Activated T-cell treated with anti-CD3 and anti-CD28 coated beads for 1 hour (primary cell): Measurements from ENCODE around the gene DAG1.

Source experiments
- DNase-seq: peaks from one replicate; pipeline ENCODE4 v3.0.0-alpha.2; 2020; ENCODE audit warnings: low read depth

Gene DAG1

DNA sequence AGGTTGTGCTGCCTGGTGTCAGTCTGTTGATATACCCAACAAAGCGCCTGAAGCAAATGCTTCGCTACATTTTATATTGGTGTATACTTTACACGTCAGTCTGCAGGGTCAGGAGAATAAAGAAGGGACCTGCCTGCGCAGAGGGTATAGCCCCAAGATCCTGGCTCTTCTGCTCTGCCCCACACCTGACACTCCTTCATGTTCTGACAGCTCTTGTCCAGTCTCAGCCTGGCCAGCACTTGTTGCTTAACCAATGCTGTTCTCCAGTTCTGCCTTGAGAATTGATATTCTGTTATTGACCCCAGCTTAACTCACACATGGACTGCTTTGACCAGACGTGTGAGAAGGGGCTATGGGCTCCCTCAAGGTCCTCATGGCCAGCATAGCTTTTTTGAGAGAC lies 48.4 kb downstream of the DAG1 start:
- DNase-seq: no peak

DNA sequence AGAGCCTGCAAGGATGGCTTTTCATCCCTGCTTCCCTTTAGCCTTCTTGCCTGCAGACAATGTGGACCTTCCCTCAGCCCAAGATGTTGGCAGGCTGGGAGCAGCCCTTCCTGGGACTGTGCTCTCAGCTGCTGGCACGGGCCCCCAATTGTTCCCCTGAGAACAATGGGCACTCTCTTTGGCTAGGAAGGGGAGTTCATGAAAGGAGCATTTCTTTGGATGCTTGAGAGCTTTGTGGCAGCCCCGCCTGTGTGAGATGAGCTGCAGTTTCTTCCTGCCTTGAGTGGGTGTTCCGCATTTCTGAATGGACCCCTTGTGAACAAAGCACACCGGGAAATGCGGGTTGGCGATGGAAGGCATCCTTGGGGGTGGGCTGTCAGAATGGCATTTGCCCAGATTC lies 49.2 kb downstream of the DAG1 start:
- no peak for DNase-seq

DNA sequence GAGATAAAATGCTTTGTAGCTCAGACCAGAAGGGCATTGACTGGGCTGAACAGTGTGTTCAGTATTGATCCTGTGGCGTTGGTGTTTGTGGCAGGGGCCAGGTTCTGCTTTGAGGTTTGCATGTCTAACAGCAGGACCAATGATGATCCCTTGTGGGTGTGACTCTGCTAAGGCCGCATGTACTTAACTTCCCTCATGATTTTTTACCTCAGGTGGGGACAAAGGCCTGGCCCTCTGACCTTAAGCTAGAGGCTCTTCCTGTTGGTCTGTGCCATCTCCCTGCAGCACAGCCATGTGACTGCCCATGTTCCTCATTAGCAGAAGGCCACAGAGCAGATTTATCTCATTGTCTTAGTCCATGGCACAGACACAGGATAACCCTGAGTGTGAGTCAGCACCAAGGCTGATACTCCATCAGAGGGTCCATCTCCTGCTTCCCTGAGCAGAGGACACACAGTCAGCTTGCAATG lies 49.9 kb downstream of the DAG1 start:
- DNase-seq: no peak

DNA sequence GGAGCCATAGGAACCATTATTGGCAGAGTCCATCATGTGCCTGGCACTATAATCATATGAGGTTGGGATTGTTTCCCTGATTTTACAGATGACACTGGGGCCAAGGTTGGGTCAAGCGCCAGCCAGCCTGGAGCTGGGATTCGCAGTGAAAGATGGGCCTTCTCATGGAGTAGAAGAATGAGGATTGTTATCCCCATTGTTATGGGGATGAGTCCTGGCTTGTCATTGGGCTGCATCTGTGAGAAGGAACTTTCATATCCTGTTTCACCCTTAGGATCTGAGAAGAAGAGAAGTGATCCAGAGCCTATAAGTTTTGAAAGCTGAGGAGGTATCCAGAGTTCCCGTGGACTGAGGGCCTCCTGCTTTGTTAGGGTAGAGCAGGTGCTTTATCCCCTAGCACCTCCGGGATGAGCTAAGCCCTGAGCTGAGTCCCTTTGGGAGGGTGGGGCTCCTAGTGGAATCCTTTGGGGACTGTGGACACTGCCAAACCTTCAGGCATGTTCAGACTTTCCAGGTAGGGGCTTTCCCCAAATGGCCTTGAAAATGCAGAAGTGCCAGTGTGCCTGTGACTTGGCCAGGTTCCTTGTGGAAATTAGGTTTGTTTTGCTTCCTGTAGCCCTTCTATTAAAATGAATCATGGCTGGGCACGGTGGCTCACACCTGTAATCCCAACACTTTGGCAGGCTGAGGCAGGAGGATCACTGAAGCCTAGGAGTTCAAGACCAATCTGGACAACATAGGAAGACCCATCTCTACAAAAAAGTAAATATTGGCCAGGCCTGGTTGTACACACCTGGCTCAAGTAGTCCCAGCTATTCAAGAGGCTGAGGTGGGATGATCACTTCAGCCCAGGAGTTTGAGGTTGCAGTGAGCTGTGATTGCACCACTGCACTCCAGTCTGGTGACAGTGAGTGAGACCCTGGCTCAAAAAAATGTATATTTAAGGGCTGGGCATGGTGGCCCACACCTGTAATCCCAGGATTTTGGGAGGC lies 54.0 kb downstream of the DAG1 start:
- DNase-seq: no peak

DNA sequence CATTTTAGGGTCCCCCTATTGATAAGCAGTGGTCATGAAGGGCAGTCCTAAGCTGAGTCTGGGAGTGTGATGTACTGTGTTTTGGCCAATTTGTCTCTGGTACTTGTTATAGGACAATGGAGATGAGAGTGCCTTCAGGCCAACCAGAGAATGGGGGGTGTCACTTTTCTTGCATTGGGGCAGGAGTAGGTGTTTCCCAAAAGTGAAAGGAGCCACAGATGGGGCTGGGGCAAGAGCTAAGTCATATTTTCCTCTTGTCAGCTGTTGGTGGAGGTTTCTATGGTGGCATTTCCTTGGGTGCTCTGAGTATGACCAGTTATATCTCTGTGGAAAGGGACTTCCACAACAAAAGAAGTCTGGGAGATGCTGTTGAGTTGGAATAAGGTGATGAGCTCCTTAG lies 59.5 kb downstream of the DAG1 start:
- DNase-seq: no peak

DNA sequence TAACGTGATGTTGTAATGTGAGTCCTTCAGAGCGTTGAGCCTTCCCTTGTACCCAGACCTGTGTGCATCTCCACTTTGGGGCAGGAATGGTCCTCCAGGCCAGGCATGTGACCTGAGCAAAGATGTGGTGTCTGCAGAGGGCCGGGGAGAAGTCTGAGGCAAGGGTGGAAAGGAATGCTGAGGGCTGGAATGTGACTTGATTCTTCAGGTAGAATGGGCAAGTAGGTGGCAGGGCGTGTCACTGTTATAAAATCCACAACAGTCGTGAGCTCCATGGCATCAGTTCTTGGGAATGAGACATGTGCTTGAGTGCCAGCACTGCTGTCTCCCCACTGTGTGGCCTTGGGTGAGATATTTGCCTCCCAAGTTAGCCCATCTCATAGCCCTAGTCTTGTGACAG lies 60.2 kb downstream of the DAG1 start:
- no peak for DNase-seq

DNA sequence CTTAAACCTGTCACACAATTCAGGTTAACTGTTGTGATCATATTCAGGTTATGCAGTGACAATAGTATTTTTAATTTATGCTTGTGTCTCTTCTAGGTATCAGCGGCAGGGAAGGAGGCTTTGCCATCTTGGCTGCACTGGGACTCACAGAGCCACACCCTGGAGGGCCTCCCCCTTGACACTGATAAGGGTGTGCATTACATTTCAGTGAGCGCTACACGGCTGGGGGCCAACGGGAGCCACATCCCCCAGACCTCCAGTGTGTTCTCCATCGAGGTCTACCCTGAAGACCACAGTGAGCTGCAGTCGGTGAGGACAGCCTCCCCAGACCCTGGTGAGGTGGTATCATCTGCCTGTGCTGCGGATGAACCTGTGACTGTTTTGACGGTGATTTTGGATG lies 60.6 kb downstream of the DAG1 start:
- DNase-seq: no peak

DNA sequence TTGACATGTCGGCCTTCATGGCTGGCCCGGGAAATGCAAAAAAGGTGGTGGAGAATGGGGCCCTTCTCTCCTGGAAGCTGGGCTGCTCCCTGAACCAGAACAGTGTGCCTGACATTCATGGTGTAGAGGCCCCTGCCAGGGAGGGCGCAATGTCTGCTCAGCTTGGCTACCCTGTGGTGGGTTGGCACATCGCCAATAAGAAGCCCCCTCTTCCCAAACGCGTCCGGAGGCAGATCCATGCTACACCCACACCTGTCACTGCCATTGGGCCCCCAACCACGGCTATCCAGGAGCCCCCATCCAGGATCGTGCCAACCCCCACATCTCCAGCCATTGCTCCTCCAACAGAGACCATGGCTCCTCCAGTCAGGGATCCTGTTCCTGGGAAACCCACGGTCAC lies 61.2 kb downstream of the DAG1 start:
- no peak for DNase-seq

DNA sequence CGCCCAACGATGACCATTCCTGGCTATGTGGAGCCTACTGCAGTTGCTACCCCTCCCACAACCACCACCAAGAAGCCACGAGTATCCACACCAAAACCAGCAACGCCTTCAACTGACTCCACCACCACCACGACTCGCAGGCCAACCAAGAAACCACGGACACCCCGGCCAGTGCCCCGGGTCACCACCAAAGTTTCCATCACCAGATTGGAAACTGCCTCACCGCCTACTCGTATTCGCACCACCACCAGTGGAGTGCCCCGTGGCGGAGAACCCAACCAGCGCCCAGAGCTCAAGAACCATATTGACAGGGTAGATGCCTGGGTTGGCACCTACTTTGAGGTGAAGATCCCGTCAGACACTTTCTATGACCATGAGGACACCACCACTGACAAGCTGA lies 61.6 kb downstream of the DAG1 start:
- DNase-seq: no peak

DNA sequence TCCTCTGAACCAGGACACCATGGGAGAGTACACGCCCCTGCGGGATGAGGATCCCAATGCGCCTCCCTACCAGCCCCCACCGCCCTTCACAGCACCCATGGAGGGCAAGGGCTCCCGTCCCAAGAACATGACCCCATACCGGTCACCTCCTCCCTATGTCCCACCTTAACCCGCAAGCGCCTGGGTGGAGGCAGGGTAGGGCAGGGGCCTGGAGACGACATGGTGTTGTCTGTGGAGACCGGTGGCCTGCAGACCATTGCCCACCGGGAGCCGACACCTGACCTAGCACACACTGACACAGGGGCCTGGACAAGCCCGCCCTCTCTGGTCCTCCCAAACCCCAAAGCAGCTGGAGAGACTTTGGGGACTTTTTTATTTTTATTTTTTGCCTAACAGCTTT lies 63.0 kb downstream of the DAG1 start:
- no peak for DNase-seq

DNA sequence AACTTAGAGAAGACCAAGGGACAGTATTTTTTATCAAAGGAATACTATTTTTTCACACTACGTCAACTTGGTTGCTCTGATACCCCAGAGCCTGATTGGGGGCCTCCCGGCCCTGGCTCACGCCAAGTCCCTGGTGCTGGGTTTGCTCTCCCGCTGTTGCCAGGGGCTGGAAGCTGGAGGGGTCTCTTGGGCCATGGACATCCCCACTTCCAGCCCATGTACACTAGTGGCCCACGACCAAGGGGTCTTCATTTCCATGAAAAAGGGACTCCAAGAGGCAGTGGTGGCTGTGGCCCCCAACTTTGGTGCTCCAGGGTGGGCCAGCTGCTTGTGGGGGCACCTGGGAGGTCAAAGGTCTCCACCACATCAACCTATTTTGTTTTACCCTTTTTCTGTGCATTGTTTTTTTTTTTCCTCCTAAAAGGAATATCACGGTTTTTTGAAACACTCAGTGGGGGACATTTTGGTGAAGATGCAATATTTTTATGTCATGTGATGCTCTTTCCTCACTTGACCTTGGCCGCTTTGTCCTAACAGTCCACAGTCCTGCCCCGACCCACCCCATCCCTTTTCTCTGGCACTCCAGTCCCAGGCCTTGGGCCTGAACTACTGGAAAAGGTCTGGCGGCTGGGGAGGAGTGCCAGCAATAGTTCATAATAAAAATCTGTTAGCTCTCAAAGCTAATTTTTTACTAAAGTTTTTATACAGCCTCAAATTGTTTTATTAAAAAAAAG lies 63.9 kb downstream of the DAG1 start:
- DNase-seq: no peak

DNA sequence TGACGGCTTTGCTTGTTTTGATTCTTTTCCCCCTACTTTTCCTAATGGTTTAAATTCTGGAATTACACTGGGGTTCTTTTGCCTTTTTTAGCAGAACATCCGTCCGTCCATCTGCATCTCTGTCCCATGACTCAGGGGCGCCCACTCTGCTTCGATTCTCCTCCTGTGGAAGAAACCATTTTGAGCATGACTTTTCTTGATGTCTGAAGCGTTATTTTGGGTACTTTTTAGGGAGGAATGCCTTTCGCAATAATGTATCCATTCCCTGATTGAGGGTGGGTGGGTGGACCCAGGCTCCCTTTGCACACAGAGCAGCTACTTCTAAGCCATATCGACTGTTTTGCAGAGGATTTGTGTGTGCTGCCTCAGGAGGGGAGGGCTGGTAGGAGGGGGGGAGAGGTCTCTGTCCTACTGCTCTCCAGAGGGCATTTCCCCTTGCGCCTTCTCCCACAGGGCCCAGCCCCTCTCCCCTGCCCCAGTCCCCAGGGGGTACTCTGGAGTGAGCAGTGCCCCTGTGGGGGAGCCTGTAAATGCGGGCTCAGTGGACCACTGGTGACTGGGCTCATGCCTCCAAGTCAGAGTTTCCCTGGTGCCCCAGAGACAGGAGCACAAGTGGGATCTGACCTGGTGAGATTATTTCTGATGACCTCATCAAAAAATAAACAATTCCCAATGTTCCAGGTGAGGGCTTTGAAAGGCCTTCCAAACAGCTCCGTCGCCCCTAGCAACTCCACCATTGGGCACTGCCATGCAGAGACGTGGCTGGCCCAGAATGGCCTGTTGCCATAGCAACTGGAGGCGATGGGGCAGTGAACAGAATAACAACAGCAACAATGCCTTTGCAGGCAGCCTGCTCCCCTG lies 64.7 kb downstream of the DAG1 start:
- DNase-seq: no peak

DNA sequence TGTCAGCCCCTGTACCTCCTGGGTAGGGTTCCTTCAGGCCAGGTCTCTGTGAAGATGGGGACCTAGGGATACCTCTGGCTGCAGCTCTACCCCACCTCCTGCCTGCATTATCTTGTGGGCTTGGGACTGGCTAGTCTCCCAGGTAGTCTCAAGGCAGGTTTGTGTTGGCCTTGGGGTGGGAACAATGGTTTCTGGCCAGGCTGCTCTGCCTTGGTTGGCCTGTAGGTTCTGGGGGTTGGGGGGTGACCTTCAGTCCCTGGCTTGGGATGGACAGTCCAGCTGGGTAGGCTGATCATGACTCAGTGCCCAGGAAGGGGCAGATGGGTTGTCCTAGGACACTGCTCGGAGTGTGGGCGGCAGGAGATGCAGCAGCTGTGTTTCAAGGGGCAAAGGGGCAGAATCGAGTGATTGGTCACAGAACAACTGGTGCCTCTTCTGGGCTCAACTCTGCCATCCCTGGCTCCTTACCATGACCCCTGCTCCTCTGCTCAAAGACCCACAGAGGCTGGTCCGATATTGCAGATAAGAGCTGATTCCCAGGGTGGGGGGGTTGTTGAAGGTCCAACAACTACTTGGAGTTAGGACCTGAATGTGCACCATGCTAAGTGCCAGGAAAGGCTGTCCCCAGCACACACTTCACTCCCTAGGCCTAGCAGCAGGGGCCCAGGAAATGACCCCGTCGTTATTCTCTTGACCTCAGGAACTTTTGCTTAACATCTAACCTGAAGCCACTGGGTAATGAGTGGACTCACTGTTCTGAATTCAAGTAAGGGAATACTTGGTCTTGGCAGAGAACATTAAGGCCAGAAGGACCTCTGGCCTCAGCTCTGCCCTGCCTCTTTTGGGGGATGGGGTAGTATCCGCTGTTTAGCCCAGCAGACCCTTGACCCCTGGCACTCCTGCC lies 66.2 kb downstream of the DAG1 start:
- no peak for DNase-seq

DNA sequence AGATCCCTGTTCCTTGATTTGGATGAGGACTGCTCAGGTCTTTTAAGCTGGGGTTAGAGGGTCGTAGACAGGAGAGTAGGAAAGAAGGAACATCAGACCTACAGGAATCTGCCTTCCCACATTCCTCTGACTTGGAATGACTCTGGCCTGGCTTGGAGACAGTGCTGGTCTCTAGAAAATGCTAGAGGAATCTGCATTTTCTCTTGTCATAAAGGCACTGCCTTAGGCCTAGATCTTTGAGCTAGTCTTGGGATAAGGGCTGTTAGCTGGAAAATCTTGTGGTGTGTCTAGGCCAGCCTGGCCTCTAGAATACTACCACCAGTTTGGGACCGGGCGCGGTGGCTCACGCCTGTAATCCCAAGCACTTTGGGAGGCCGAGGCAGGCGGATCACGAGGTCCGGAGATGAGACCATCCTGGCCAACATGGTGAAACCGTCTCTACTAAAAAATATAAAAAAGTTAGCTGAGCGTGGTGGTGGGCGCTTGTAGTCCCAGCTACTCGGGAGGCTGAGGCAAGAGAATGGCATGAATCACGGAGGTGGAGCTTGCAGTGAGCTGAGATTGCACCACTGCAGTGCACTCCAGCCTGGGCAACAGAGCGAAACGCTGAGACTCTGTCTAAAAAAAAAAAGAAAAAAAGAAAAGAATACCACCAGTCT lies 66.9 kb downstream of the DAG1 start:
- DNase-seq: no peak

DNA sequence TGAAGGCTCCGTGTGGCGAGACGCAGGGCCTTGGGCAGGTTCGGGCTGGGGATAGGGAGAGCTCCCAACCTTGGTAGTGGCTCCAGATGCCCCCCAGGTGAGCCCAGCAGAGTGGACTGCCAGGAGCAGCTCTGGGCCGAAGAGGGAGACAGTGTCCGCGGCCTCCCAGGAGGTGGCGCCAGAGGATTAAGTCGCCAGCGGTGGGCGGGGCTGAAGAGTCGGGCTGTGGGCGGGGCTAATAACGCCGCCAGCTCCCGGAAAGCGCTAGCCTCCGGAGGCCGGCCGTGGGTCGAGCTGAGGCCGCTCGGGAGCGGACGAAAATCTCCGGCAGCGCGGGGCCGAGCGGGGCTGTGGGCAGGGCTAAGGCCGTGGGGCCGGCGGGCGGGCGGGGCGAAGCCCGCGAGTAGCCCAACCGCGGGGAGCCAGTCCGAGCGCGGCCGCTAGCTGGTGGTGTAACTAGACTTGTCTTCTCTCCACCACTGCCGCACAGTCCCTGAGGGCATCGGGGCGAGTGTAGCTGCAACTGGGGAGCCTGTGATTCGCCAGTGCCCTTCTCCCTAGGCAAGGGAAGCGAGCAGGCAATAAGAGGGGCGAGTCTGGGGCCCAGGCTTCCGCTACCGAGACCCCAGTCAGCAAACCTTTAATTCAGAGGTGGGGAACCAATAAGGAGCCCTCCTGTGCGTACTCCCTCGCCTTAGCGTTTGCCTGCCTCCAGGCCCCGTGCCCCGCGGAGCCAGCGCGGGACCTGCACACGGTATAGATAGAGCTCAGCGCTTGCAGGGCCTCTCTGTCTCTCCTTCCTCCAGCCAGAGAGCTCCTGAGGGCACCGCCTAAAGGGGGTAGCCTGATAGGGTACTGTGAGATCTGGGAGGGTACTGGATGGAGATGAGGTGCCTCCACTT lies 69.8 kb downstream of the DAG1 start:
- peak; percentile 93 for DNase-seq

DNA sequence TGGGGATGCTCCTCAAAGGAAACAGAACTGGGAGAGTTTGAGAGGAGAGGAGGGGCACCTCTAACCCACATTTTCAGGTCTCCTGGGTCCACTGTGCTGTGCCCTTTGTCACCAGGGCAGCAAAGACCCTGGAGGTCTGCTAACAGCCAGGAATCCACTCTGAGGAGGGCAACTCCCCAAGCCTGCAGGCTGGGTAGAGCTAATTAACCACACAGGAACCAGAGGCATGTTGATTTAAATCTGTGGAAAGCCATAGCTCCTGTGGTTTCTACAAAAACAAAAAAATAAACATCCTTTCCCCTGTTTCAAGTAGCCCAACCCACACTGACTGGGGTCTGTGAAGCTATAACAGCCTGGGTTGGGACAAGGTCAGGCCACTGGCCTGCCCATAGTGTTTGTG lies 82.0 kb downstream of the DAG1 start:
- no peak for DNase-seq

DNA sequence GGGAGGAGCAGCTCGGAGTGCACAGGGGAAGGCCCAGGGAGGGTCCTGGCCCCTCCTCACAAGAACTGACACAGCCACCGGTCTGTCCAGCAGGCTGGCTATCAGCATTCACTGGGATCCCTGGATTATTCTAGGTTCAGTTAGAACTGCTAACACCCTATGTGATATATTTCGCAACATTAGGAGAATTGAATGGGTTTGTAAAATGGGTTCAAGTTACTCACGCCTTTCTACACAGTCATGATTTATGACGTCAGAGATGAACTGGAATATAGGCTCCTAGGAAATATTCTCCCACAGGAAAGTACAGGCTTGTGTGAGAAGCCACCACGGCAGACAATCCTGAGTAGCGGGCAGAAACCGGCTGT lies 83.2 kb downstream of the DAG1 start:
- no peak for DNase-seq

DNA sequence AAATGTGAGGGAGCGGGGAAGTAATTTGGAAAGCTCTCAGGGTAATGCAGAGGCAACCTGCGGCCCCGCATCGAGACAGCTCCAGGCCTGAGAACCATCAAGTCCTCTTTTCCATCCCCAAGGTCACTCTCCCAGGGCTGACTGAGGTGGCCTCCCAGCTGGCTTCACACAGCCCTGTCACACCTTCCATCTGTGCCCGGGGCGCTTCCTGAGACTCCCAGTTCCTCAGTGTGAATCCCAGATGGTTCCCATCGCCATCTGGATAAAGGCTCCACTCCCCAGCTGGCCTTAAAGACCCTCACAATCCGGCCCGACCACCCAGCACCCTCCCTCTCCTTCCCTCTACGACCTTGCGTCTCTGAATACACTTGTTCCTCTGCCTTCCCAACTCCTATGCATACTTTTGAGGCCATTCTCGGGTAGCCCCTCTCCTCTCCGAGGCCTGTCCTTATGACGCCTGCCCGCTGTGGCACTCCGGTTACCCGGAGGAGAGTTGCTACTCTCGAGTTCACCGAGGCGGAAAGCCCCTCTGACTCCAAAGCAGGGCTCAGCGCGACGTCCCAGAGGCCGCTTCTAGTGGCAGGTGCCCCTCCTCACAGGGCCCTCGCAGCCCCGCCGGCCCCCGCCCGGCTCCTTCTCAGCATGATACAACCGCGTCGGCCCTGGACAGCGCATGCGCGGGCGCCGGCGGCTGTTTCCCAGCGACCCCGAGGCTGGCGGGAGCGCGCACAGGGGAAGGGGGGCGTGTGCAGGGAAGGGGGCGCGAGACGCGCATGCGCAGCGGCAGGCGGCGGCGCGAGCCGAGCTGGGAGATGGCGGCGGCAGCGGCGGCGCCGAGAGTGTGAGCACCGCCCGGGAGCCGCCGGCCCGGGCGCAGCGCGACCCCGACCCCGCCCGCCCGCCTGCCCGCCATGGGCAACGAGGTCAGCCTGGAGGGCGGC lies 83.9 kb downstream of the DAG1 start, which contains the start of gene BSN:
Gene BSN (plus strand): TSS at position 786 of the 941 bp plus-strand sequence. CDS start 126 bp downstream, at position 912.
- DNase-seq: peak; percentile 85
